GM06990 (cell line): ENCODE data around the gene MED13L.

ENCODE experiments used
- DNase-seq: peaks from one replicate; pipeline ENCODE4 v3.0.0-alpha.2; 2011; ENCODE audit not compliant: insufficient read length; ENCODE audit errors: extremely low read depth
- H3K27me3 ChIP-seq: replicated peaks from 2 replicates; pipeline ENCODE4 v1.6.0; 2011; ENCODE audit warnings: low read length; ENCODE audit not compliant: control insufficient read depth, insufficient read depth
- H3K36me3 ChIP-seq: 2 replicates; pipeline ENCODE4 v1.5.1; 2011; ENCODE audit warnings: low read length; ENCODE audit not compliant: control insufficient read depth, insufficient read depth
- H3K4me3 ChIP-seq: replicated peaks from 2 replicates; pipeline ENCODE4 v1.5.1; 2011; ENCODE audit warnings: low read depth, mild to moderate bottlenecking, control low read depth, low read length
- CTCF ChIP-seq: IDR thresholded peaks from 2 replicates; pipeline ENCODE4 v1.5.1; 2011; ENCODE audit warnings: low read length, control low read depth, mild to moderate bottlenecking, inconsistent platforms; ENCODE audit not compliant: insufficient read depth, poor library complexity, severe bottlenecking

Gene MED13L

GRCh38 chr12:115916910-115917668 is 360.4 kb downstream of the MED13L start:
- DNase-seq: peak; percentile 62
- H3K27me3 ChIP-seq: no peaks in the 10 kb centered on the region
- H3K4me3 ChIP-seq: no peak overlapping the region
- no peaks in the 10 kb centered on the region for H3K36me3 ChIP-seq
- TF ChIP-seq CTCF: peak; percentile 87

GRCh38 chr12:115914122-115914521 is 363.4 kb downstream of the MED13L start:
- no peak for DNase-seq
- H3K4me3 ChIP-seq: no peak overlapping the region
- H3K36me3 ChIP-seq: no peaks in the 10 kb centered on the region
- TF ChIP-seq CTCF: no peak
- no peaks in the 10 kb centered on the region for H3K27me3 ChIP-seq

GRCh38 chr12:115912440-115912839 is 365.1 kb downstream of the MED13L start:
- no peak overlapping the region for H3K4me3 ChIP-seq
- H3K27me3 ChIP-seq: no peaks in the 10 kb centered on the region
- H3K36me3 ChIP-seq: no peaks in the 10 kb centered on the region
- no peak for DNase-seq
- TF ChIP-seq CTCF: no peak

GRCh38 chr12:115911360-115911759 is 366.1 kb downstream of the MED13L start:
- DNase-seq: no peak
- no peak for TF ChIP-seq CTCF
- Histone ChIP-seq H3K4me3 (no peak overlapping the region), H3K36me3 (no peaks in the 10 kb centered on the region), H3K27me3 (no peaks in the 10 kb centered on the region)

- no peaks in the 10 kb centered on the region for H3K36me3 ChIP-seq
- no peaks in the 10 kb centered on the region for H3K27me3 ChIP-seq
- no peak for TF ChIP-seq CTCF
- no peak for DNase-seq
- no peak overlapping the region for H3K4me3 ChIP-seq
Measured at GRCh38 chr12:115910057-115910456, 367.4 kb downstream of the MED13L start.
